H9 (cell line): ENCODE data around the gene NOSIP. TPM values are rescaled to one million over a fixed set of nuclear protein-coding genes. Genes with fewer than 3 reads are reported as not detected.

Source experiments
- DNase-seq: peaks from one replicate; pipeline ENCODE4 v3.0.0-alpha.2; 2017
- H2AFZ ChIP-seq: one replicate; pipeline ENCODE4 v1.6.1; 2013; ENCODE audit warnings: mild to moderate bottlenecking, low read length, control low read depth, moderate library complexity
- H2AK5ac ChIP-seq: 2 replicates; pipeline ENCODE4 v1.6.1; 2013; ENCODE audit warnings: low read length, control low read depth, mixed read lengths; ENCODE audit not compliant: insufficient read length
- H2BK120ac ChIP-seq: one replicate; pipeline ENCODE4 v1.6.1; 2013; ENCODE audit warnings: low read depth, mild to moderate bottlenecking, low read length, control low read depth, inconsistent platforms; ENCODE audit not compliant: poor library complexity, severe bottlenecking
- H2BK12ac ChIP-seq: 2 replicates; pipeline ENCODE4 v1.6.1; 2013; ENCODE audit warnings: low read length, control low read depth, mixed read lengths, low read depth; ENCODE audit not compliant: insufficient read length
- H2BK15ac ChIP-seq: 2 replicates; pipeline ENCODE4 v1.6.1; 2013; ENCODE audit warnings: low read depth, low read length, control low read depth
- H2BK20ac ChIP-seq: one replicate; pipeline ENCODE4 v1.6.1; 2013; ENCODE audit warnings: low read depth, mild to moderate bottlenecking, low read length, control low read depth, inconsistent platforms; ENCODE audit not compliant: poor library complexity, severe bottlenecking
- H2BK5ac ChIP-seq: 2 replicates; pipeline ENCODE4 v1.6.1; 2013; ENCODE audit warnings: low read length, control low read depth, mixed read lengths; ENCODE audit not compliant: insufficient read length
- H3K14ac ChIP-seq: 2 replicates; pipeline ENCODE4 v1.6.1; 2013; ENCODE audit warnings: low read length, control low read depth; ENCODE audit not compliant: insufficient read depth
- H3K18ac ChIP-seq: 2 replicates; pipeline ENCODE4 v1.6.1; 2013; ENCODE audit warnings: low read depth, mild to moderate bottlenecking, mixed read lengths, low read length, control low read depth; ENCODE audit not compliant: insufficient read length
- H3K23ac ChIP-seq: 2 replicates; pipeline ENCODE4 v1.6.1; 2013; ENCODE audit warnings: low read length, control low read depth, mixed read lengths, low read depth; ENCODE audit not compliant: insufficient read length
- H3K23me2 ChIP-seq: 2 replicates; pipeline ENCODE4 v1.6.1; 2013; ENCODE audit warnings: low read depth, mild to moderate bottlenecking, mixed read lengths, low read length, control low read depth; ENCODE audit not compliant: insufficient read length, poor library complexity, severe bottlenecking
- H3K27ac ChIP-seq: 2 replicates; pipeline ENCODE4 v1.5.1; 2013; ENCODE audit warnings: low read length, control low read depth, mixed read lengths, low read depth; ENCODE audit not compliant: insufficient read length
- H3K27me3 ChIP-seq: 2 replicates; pipeline ENCODE4 v1.6.1; 2013; ENCODE audit warnings: low read length, control low read depth, inconsistent platforms; ENCODE audit not compliant: insufficient read depth
- H3K4ac ChIP-seq: 2 replicates; pipeline ENCODE4 v1.6.1; 2013; ENCODE audit warnings: low read depth, mild to moderate bottlenecking, control low read depth, inconsistent platforms, low read length, moderate library complexity
- H3K4me1 ChIP-seq: 2 replicates; pipeline ENCODE4 v1.6.1; 2013; ENCODE audit warnings: low read length, control low read depth, inconsistent platforms; ENCODE audit not compliant: insufficient read depth
- H3K4me2 ChIP-seq: 2 replicates; pipeline ENCODE4 v1.6.1; 2013; ENCODE audit warnings: low read length, control low read depth, mixed read lengths; ENCODE audit not compliant: insufficient read length, insufficient read depth
- H3K56ac ChIP-seq: 2 replicates; pipeline ENCODE4 v1.6.1; 2013; ENCODE audit warnings: low read depth, mild to moderate bottlenecking, mixed read lengths, low read length, control low read depth; ENCODE audit not compliant: insufficient read length
- H3K79me1 ChIP-seq: 2 replicates; pipeline ENCODE4 v1.6.1; 2013; ENCODE audit warnings: low read depth, mild to moderate bottlenecking, moderate library complexity, low read length, control low read depth, inconsistent platforms; ENCODE audit not compliant: insufficient read depth, poor library complexity, severe bottlenecking
- H3K79me2 ChIP-seq: 2 replicates; pipeline ENCODE4 v1.6.1; 2013; ENCODE audit warnings: low read length, control low read depth, inconsistent platforms; ENCODE audit not compliant: insufficient read depth
- H3K9ac ChIP-seq: 2 replicates; pipeline ENCODE4 v1.6.1; 2013; ENCODE audit warnings: low read length, control low read depth, mixed read lengths; ENCODE audit not compliant: insufficient read length; ENCODE audit errors: extremely low read depth
- H3K9me3 ChIP-seq: one replicate; pipeline ENCODE4 v1.6.1; 2013; ENCODE audit warnings: low read depth, low read length, inconsistent platforms; ENCODE audit not compliant: control insufficient read depth
- H3T11ph ChIP-seq: one replicate; pipeline ENCODE4 v1.6.1; 2013; ENCODE audit warnings: mild to moderate bottlenecking, low read length, control low read depth, inconsistent platforms
- H4K20me1 ChIP-seq: one replicate; pipeline ENCODE4 v1.6.1; 2013; ENCODE audit not compliant: control insufficient read depth, insufficient read length, insufficient read depth
- H4K5ac ChIP-seq: 2 replicates; pipeline ENCODE4 v1.6.1; 2013; ENCODE audit warnings: low read depth, mild to moderate bottlenecking, mixed read lengths, low read length, control low read depth; ENCODE audit not compliant: insufficient read length
- H4K8ac ChIP-seq: replicated peaks from 2 replicates; pipeline ENCODE4 v1.6.1; 2013; ENCODE audit warnings: low read length, control low read depth, mixed read lengths, low read depth; ENCODE audit not compliant: insufficient read length
- H4K91ac ChIP-seq: 2 replicates; pipeline ENCODE4 v1.6.1; 2013; ENCODE audit warnings: low read depth, mild to moderate bottlenecking, moderate library complexity, mixed read lengths, low read length, control low read depth; ENCODE audit not compliant: insufficient read length
- H3K27ac Mint-ChIP-seq, 3 experiments: 2 replicates in 2 of 3; 3 replicates in 1 of 3; pipeline ENCODE4 v1.8.0; 2020 to 2021; ENCODE audit warnings: mixed read lengths in 3 of 3, mild to moderate bottlenecking in 1 of 3, moderate library complexity in 1 of 3
- H3K27me3 Mint-ChIP-seq: 2 replicates; pipeline ENCODE4 v1.8.0; 2021; ENCODE audit warnings: low read depth, mild to moderate bottlenecking, moderate library complexity, mixed read lengths
- H3K36me3 Mint-ChIP-seq, 3 experiments: 2 replicates in 2 of 3; 3 replicates in 1 of 3; pipeline ENCODE4 v1.8.0; 2020 to 2021; ENCODE audit warnings: low read depth in 3 of 3, mixed read lengths in 3 of 3; ENCODE audit not compliant: insufficient read depth in 1 of 3
- H3K4me1 Mint-ChIP-seq, 2 experiments: 2 replicates each; pipeline ENCODE4 v1.8.0; 2020; ENCODE audit warnings: mixed read lengths in 2 of 2
- H3K4me3 Mint-ChIP-seq, 2 experiments: 2 replicates in 1 of 2; 3 replicates in 1 of 2; pipeline ENCODE4 v1.8.0; 2020 to 2021; ENCODE audit warnings: mild to moderate bottlenecking in 2 of 2, mixed read lengths in 2 of 2, moderate library complexity in 1 of 2
- H3K9me3 Mint-ChIP-seq, 2 experiments: 2 replicates in 1 of 2; 3 replicates in 1 of 2; pipeline ENCODE4 v1.8.0; 2020; ENCODE audit warnings: mild to moderate bottlenecking in 2 of 2, mixed read lengths in 2 of 2, moderate library complexity in 1 of 2
- CTCF ChIP-seq: fragments of 200-600 bp; sonication (generic); conservative IDR thresholded peaks from 3 replicates; pipeline ENCODE4 v1.8.0; 2021; ENCODE audit warnings: antibody characterized with exemption, mild to moderate bottlenecking
- WGBS: extraction: QIAGEN DNeasy Blood & Tissue Kit; methylation state at CpG from one replicate; pipeline ENCODE4 v1.1.7; 2013; ENCODE audit warnings: missing lambda C conversion rate, low lambda C conversion rate, mixed read lengths; ENCODE audit not compliant: insufficient read length; ENCODE audit errors: extremely low coverage; 5-methylcytosine and 5-hydroxymethylcytosine counted together
- total RNA-seq: library from RNA; stranded (reverse); gene quantifications from 2 replicates; pipeline ENCODE4 v1.2.1, GENCODE V29; 2021

The NOSIP gene
- total RNA-seq, 1 experiment from 2014 or later, result 78.4 TPM

GRCh38 chr19:49551531-49551930 lies 28.8 kb downstream of the NOSIP start:
- H3K27me3 ChIP-seq, result no peaks in the 10 kb centered on the region
- no peaks in the 10 kb centered on the region for H4K20me1 ChIP-seq
- H2BK5ac ChIP-seq, result no peak overlapping the region
- no peak overlapping the region for H2BK120ac ChIP-seq
- DNase-seq, result no peak
- WGBS, result no CpG with 5 or more reads among the region's 7 CpGs
- H3K27ac ChIP-seq, result no peak overlapping the region
- no peaks in the 10 kb centered on the region for H3K79me2 ChIP-seq
- Mint-ChIP-seq H3K36me3 (peaks cover 9 to 18% (median 16%) of the 10 kb centered on the region in 3 experiments; a peak in 6 of 7 replicates), H3K4me1 (peaks cover 3 to 7% of the 10 kb centered on the region in 2 experiments), H3K27me3 (no peaks in the 10 kb centered on the region), H3K9me3 (no peaks in the 10 kb centered on the region; a peak in 1 of 5 replicates), H3K4me3 (peak overlapping the region in 1 of 2 experiments; percentile 22; a peak in 2 of 5 replicates), H3K27ac (peak overlapping the region in 1 of 3 experiments; percentile 45; a peak in 1 of 7 replicates)
- H3K9me3 ChIP-seq, result no peaks in the 10 kb centered on the region
- H2BK15ac ChIP-seq, result no peak overlapping the region
- no peaks in the 10 kb centered on the region for H3K79me1 ChIP-seq
- no peak overlapping the region for H2AK5ac ChIP-seq
- H4K8ac ChIP-seq, result no peak overlapping the region
- no peak overlapping the region for H3K4ac ChIP-seq
- peaks cover 9% of the 10 kb centered on the region for H3K23me2 ChIP-seq
- H3K18ac ChIP-seq, result no peak overlapping the region
- no peak overlapping the region for H3T11ph ChIP-seq
- H3K9ac ChIP-seq, result no peak overlapping the region
- H3K4me1 ChIP-seq, result no peaks in the 10 kb centered on the region
- no peak overlapping the region for H3K14ac ChIP-seq
- H3K4me2 ChIP-seq, result no peak overlapping the region
- no peak overlapping the region for H4K5ac ChIP-seq
- no peak overlapping the region for H3K56ac ChIP-seq
- no peak overlapping the region for H2BK20ac ChIP-seq
- H3K23ac ChIP-seq, result no peak overlapping the region
- no peak overlapping the region for H2BK12ac ChIP-seq
- H4K91ac ChIP-seq, result no peak overlapping the region
- no peak for TF ChIP-seq CTCF
- no peak overlapping the region for H2AFZ ChIP-seq
